Osteocyte (in vitro differentiated cells): Measurements from ENCODE around the gene MAP4K3. TPM values are rescaled to one million over a fixed set of nuclear protein-coding genes. Genes with fewer than 3 reads are reported as not detected.

Experiments used
- DNase-seq: peaks from one replicate; pipeline ENCODE4 v3.0.0; 2021; ENCODE audit warnings: mixed read lengths; ENCODE audit not compliant: unreplicated experiment; ENCODE audit errors: extremely low spot score
- H3K27ac Mint-ChIP-seq: one replicate; pipeline ENCODE4 v1.8.0; 2021; ENCODE audit warnings: mild to moderate bottlenecking, mixed read lengths; ENCODE audit not compliant: unreplicated experiment
- H3K27me3 Mint-ChIP-seq: one replicate; pipeline ENCODE4 v1.8.0; 2021; ENCODE audit warnings: mixed read lengths; ENCODE audit not compliant: unreplicated experiment
- H3K36me3 Mint-ChIP-seq: one replicate; pipeline ENCODE4 v1.8.0; 2021; ENCODE audit warnings: mixed read lengths; ENCODE audit not compliant: unreplicated experiment
- H3K4me1 Mint-ChIP-seq: one replicate; pipeline ENCODE4 v1.8.0; 2021; ENCODE audit warnings: mixed read lengths; ENCODE audit not compliant: unreplicated experiment
- H3K4me3 Mint-ChIP-seq: one replicate; pipeline ENCODE4 v1.8.0; 2021; ENCODE audit warnings: mild to moderate bottlenecking, moderate library complexity, mixed read lengths; ENCODE audit not compliant: unreplicated experiment
- H3K9me3 Mint-ChIP-seq: one replicate; pipeline ENCODE4 v1.8.0; 2021; ENCODE audit warnings: mixed read lengths; ENCODE audit not compliant: unreplicated experiment
- CTCF ChIP-seq: fragments of 200-600 bp; sonication (generic); IDR thresholded peaks from 2 replicates; pipeline ENCODE4 v1.5.0; 2021; ENCODE audit warnings: antibody characterized with exemption, mild to moderate bottlenecking, moderate library complexity
- total RNA-seq: library from RNA; stranded (reverse); gene quantifications from 2 replicates; pipeline ENCODE4 v1.2.1, GENCODE V29; 2021

The MAP4K3 gene
- total RNA-seq, 1 donor from 2014 or later: 35.0 TPM

DNA sequence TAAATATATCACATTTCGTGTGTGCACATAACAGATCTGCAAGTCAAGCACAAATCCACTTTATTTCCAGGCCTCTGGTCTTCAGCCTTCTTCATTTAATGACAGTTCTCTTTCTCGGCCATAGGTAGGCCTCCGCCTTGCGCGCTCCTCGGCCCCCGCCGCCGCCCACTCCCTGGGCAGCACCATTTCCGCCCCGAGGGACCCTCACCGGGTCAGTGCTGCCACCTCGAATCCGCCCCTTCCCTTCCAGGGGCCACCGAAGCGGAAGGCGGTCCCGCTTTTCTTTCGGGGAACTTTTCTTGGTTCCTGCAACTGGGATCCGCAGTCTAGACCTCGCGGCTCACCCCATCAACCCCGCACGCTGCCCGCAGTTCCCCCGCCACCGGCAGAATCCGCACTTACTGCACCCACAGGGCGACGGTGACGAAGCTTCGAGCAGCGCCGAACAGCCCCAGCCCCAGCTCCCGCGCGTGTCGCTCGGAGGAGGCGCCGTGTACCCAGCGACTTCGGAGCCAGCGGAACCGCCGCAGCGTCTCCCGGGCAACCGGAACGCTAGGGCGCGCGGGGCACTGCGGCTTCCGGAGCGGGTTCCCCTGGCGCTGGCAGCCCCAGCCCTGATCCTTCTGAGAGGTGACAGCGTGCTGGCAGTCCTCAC is 193.5 kb downstream of the MAP4K3 start, which contains the start of gene CDKL4:
Gene CDKL4, minus strand, starts transcription at position 502 of the 655 bp plus-strand sequence.
- peaks cover 11% of the 10 kb centered on the region for H3K36me3 Mint-ChIP-seq
- no peak within 1 kb of the TSS for H3K4me3 Mint-ChIP-seq
- no peak for TF ChIP-seq CTCF
- no peaks in the 10 kb centered on the region for H3K27me3 Mint-ChIP-seq
- H3K4me1 Mint-ChIP-seq: no peaks in the 10 kb centered on the region
- no peaks in the 10 kb centered on the region for H3K9me3 Mint-ChIP-seq
- H3K27ac Mint-ChIP-seq: no peak within 1 kb of the TSS
- DNase-seq: no peak

GRCh38 chr2:39241588-39241987 is 195.5 kb downstream of the MAP4K3 start:
- no peak for DNase-seq

DNA sequence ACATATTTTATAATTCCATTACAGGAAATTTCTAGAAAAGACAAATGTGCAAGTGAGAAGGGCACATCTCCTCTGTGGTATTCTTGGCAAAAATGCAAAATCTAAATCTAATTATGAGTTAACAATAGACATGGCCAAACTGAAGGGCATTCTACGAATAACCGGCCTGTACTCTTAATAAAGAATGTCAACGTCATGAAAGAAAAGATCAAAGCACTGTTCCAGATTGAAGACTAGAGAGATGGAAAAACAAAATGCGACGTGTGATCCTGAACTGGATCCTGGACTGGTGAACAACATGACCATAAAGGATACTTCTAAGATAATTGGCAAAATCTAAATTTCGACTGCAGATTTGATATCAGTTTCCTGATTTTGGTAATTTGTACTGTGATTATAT is 196.3 kb downstream of the MAP4K3 start:
- H3K9me3 Mint-ChIP-seq: peaks cover 12% of the 10 kb centered on the region
- H3K4me3 Mint-ChIP-seq: no peak overlapping the region
- no peak for TF ChIP-seq CTCF

More at GRCh38 chr2:39241588-39241987, 195.5 kb downstream of the MAP4K3 start:
- Mint-ChIP-seq H3K36me3 (peaks cover 4% of the 10 kb centered on the region), H3K9me3 (peaks cover 4% of the 10 kb centered on the region), H3K27ac (no peak overlapping the region), H3K4me1 (no peaks in the 10 kb centered on the region), H3K27me3 (no peaks in the 10 kb centered on the region), H3K4me3 (no peak overlapping the region)
- TF ChIP-seq CTCF: no peak

DNA sequence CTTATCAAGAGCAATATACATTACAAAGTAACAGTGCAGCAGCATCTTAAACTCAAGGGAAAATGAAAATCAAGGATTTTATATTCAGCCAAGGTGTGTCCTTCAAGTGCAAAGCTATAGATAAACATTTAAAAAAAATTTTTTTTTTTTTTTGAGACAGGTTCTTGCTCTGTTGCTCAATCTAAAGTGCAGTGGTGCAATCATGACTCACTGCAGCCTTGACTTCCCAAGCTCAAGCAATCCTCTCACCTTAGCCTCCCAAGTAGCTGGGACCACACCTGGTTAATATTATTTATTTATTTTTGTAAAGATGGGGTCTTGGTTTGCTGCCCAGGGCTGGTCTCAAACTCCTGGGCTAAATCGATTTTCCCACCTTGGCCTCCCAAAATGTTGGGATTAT is 202.3 kb downstream of the MAP4K3 start:
- Mint-ChIP-seq H3K4me1 (peaks cover 2% of the 10 kb centered on the region), H3K27ac (no peak overlapping the region), H3K9me3 (peaks cover 15% of the 10 kb centered on the region), H3K36me3 (peaks cover 3% of the 10 kb centered on the region), H3K4me3 (no peak overlapping the region), H3K27me3 (no peaks in the 10 kb centered on the region)
- no peak for TF ChIP-seq CTCF
- DNase-seq: no peak

More for the DNA sequence above, 196.3 kb downstream of the MAP4K3 start:
- Mint-ChIP-seq H3K27ac (no peak overlapping the region), H3K36me3 (peaks cover 7% of the 10 kb centered on the region), H3K27me3 (no peaks in the 10 kb centered on the region), H3K4me1 (no peaks in the 10 kb centered on the region)
- DNase-seq: no peak

- no peak for TF ChIP-seq CTCF
- Mint-ChIP-seq H3K36me3 (peaks cover 3% of the 10 kb centered on the region), H3K4me3 (no peak overlapping the region), H3K4me1 (peaks cover 12% of the 10 kb centered on the region), H3K27me3 (no peaks in the 10 kb centered on the region), H3K27ac (no peak overlapping the region), H3K9me3 (peaks cover 15% of the 10 kb centered on the region)
- DNase-seq: no peak
Observed at GRCh38 chr2:39232141-39232540, 204.9 kb downstream of the MAP4K3 start.
